ENCODE data around the gene KIF21A. TPM values are rescaled to one million over a fixed set of nuclear protein-coding genes. Genes with fewer than 3 reads are reported as not detected.

The KIF21A gene
- total RNA-seq, 1 donor from 2014 or later: 1.3 TPM

- Histone ChIP-seq H3K4me1 (no peaks in the 10 kb centered on the region), H3K27me3 (no peaks in the 10 kb centered on the region), H3K9me3 (no peaks in the 10 kb centered on the region), H3K36me3 (no peaks in the 10 kb centered on the region), H3K4me3 (no peak overlapping the region), H3K27ac (no peak overlapping the region)
- no peak for TF ChIP-seq CTCF (IDR thresholded peaks at IDR 0.05)
- no peak for DNase-seq (ENCODE audit: low spot score in 2 of 2)
- intact Hi-C loops (cut with DNase I): no loop called here
Measured at GRCh38 chr12:39278426-39278825, 164.5 kb downstream of the KIF21A start.

- TF ChIP-seq CTCF (IDR thresholded peaks at IDR 0.05): no peak
- H3K27me3 ChIP-seq: no peaks in the 10 kb centered on the region
- intact Hi-C loops (cut with DNase I): no loop called here
Measured at GRCh38 chr12:39277416-39277815, 165.5 kb downstream of the KIF21A start.

GRCh38 chr12:39275846-39276245, 167.1 kb downstream of the KIF21A start:
- no peaks in the 10 kb centered on the region for H3K9me3 ChIP-seq
- intact Hi-C loops (cut with DNase I): no loop called here
- no peak for DNase-seq (ENCODE audit: low spot score in 2 of 2)

More at GRCh38 chr12:39277416-39277815, 165.5 kb downstream of the KIF21A start:
- Histone ChIP-seq H3K27ac (no peak overlapping the region), H3K4me1 (no peaks in the 10 kb centered on the region), H3K9me3 (no peaks in the 10 kb centered on the region), H3K4me3 (no peak overlapping the region), H3K36me3 (no peaks in the 10 kb centered on the region)
- no peak for DNase-seq (ENCODE audit: low spot score in 2 of 2)

GRCh38 chr12:39272871-39273655, 169.9 kb downstream of the KIF21A start:
- Histone ChIP-seq H3K9me3 (no peaks in the 10 kb centered on the region), H3K4me3 (no peak overlapping the region), H3K36me3 (no peaks in the 10 kb centered on the region), H3K27ac (no peak overlapping the region), H3K27me3 (no peaks in the 10 kb centered on the region), H3K4me1 (no peaks in the 10 kb centered on the region)
- intact Hi-C loops (cut with DNase I): loop anchor here (2.0 to 5.0 kb wide), 2 partner anchors 128 to 946 kb away; no protein-coding TSS in a partner anchor
- no peak for DNase-seq (ENCODE audit: low spot score in 2 of 2)
- peak in 2 of 3 experiments; percentile 45 to 58 for TF ChIP-seq CTCF (IDR thresholded peaks at IDR 0.05)

More at GRCh38 chr12:39275846-39276245, 167.1 kb downstream of the KIF21A start:
- no peak for TF ChIP-seq CTCF (IDR thresholded peaks at IDR 0.05)
- no peaks in the 10 kb centered on the region for H3K4me1 ChIP-seq
- no peak overlapping the region for H3K27ac ChIP-seq
- H3K27me3 ChIP-seq: no peaks in the 10 kb centered on the region
- no peaks in the 10 kb centered on the region for H3K36me3 ChIP-seq
- no peak overlapping the region for H3K4me3 ChIP-seq

GRCh38 chr12:39269492-39269891, 173.4 kb downstream of the KIF21A start:
- TF ChIP-seq CTCF (IDR thresholded peaks at IDR 0.05): no peak
- DNase-seq (ENCODE audit: low spot score in 2 of 2): no peak
- H3K27ac ChIP-seq: no peak overlapping the region
- intact Hi-C loops (cut with DNase I): no loop called here
- no peaks in the 10 kb centered on the region for H3K36me3 ChIP-seq
- H3K27me3 ChIP-seq: no peaks in the 10 kb centered on the region
- H3K9me3 ChIP-seq: no peaks in the 10 kb centered on the region
- H3K4me1 ChIP-seq: no peaks in the 10 kb centered on the region
- H3K4me3 ChIP-seq: no peak overlapping the region

Data from ascending aorta (tissue), 2 donors.